Measurements from ENCODE around the gene TMEM185B.
"Not testable (repeated sequence)": the region's sequence is repeated elsewhere in the genome, so short reads cannot be mapped to it uniquely, and the experiment has no call there.

TMEM185B gene

GRCh38 chr2:120199817-120200459 lies 23.3 kb downstream of the TMEM185B start:
- H3K27me3 Mint-ChIP-seq; H3K27ac Mint-ChIP-seq; H3K36me3 Mint-ChIP-seq; H3K4me3 Mint-ChIP-seq; ATAC-seq (replicated peaks); H3K4me1 Mint-ChIP-seq; DNase-seq: not testable (repeated sequence)
- peaks cover 8 to 12% of the 10 kb centered on the region in 2 donors for H3K9me3 Mint-ChIP-seq

GRCh38 chr2:120195553-120195952 lies 27.6 kb downstream of the TMEM185B start:
- Mint-ChIP-seq H3K9me3 (peaks cover 21 to 24% of the 10 kb centered on the region in 2 donors), H3K27ac (no peak overlapping the region), H3K27me3 (no peaks in the 10 kb centered on the region), H3K36me3 (peaks cover 12 to 19% of the 10 kb centered on the region in 2 donors), H3K4me1 (no peaks in the 10 kb centered on the region), H3K4me3 (no peak overlapping the region)
- no peak for ATAC-seq (replicated peaks)
- DNase-seq: no peak

GRCh38 chr2:120192280-120192679 lies 30.9 kb downstream of the TMEM185B start:
- ATAC-seq (replicated peaks): no peak
- no peak overlapping the region for H3K27ac Mint-ChIP-seq
- H3K9me3 Mint-ChIP-seq: peaks cover 16 to 19% of the 10 kb centered on the region in 2 donors
- peaks cover 7 to 17% of the 10 kb centered on the region in 2 donors for H3K36me3 Mint-ChIP-seq
- no peaks in the 10 kb centered on the region for H3K27me3 Mint-ChIP-seq
- H3K4me3 Mint-ChIP-seq: no peak overlapping the region
- no peaks in the 10 kb centered on the region for H3K4me1 Mint-ChIP-seq
- no peak for DNase-seq

GRCh38 chr2:120189189-120189588 lies 34.0 kb downstream of the TMEM185B start:
- Mint-ChIP-seq H3K4me3 (no peak overlapping the region), H3K9me3 (peaks cover 11 to 13% of the 10 kb centered on the region in 2 donors), H3K36me3 (peaks cover 12 to 19% of the 10 kb centered on the region in 2 donors), H3K4me1 (no peaks in the 10 kb centered on the region), H3K27me3 (no peaks in the 10 kb centered on the region), H3K27ac (no peak overlapping the region)
- DNase-seq (no peak), ATAC-seq (replicated peaks) (no peak)

- H3K4me1 Mint-ChIP-seq: peaks cover 28 to 50% of the 10 kb centered on the region in 2 donors
- no peaks in the 10 kb centered on the region for H3K9me3 Mint-ChIP-seq
- H3K36me3 Mint-ChIP-seq: peaks cover 17 to 22% of the 10 kb centered on the region in 2 donors
- ATAC-seq (replicated peaks): no peak
- peak overlapping the region; percentile 64 for H3K27ac Mint-ChIP-seq
- no peak for DNase-seq
- no peaks in the 10 kb centered on the region for H3K27me3 Mint-ChIP-seq
- peak overlapping the region in 1 of 2 donors; percentile 69 for H3K4me3 Mint-ChIP-seq
These were observed 41.1 kb downstream of the TMEM185B start for GRCh38 chr2:120182019-120182560.

- Mint-ChIP-seq H3K27me3 (no peaks in the 10 kb centered on the region), H3K27ac (no peak overlapping the region), H3K36me3 (peaks cover 12 to 18% of the 10 kb centered on the region in 2 donors), H3K4me3 (no peak overlapping the region), H3K9me3 (no peaks in the 10 kb centered on the region), H3K4me1 (peaks cover 29 to 53% of the 10 kb centered on the region in 2 donors)
- ATAC-seq (replicated peaks) (no peak), DNase-seq (no peak)
These were observed 43.1 kb downstream of the TMEM185B start for GRCh38 chr2:120180066-120180465.

- H3K27ac Mint-ChIP-seq: peak overlapping the region; percentile 25
- H3K4me1 Mint-ChIP-seq: peaks cover 29 to 53% of the 10 kb centered on the region in 2 donors
- no peaks in the 10 kb centered on the region for H3K27me3 Mint-ChIP-seq
- peaks cover 11 to 17% of the 10 kb centered on the region in 2 donors for H3K36me3 Mint-ChIP-seq
- no peak overlapping the region for H3K4me3 Mint-ChIP-seq
- H3K9me3 Mint-ChIP-seq: no peaks in the 10 kb centered on the region
- ATAC-seq (replicated peaks) (no peak), DNase-seq (no peak)
These were observed 43.8 kb downstream of the TMEM185B start for GRCh38 chr2:120179396-120179795.

- peaks cover 29 to 46% of the 10 kb centered on the region in 2 donors for H3K4me1 Mint-ChIP-seq
- peak overlapping the region; percentile 29 to 62 for H3K4me3 Mint-ChIP-seq
These were observed 45.2 kb downstream of the TMEM185B start for GRCh38 chr2:120177973-120178372.

GRCh38 chr2:120177001-120177621 lies 46.1 kb downstream of the TMEM185B start:
- H3K27ac Mint-ChIP-seq: peak overlapping the region; percentile 97
- H3K4me3 Mint-ChIP-seq: peak overlapping the region; percentile 95 to 96
- H3K4me1 Mint-ChIP-seq: peaks cover 26 to 39% of the 10 kb centered on the region in 2 donors
- ATAC-seq (replicated peaks): peak; percentile 96 to 97
- H3K36me3 Mint-ChIP-seq: peaks cover 10% of the 10 kb centered on the region in 2 donors
- H3K9me3 Mint-ChIP-seq: no peaks in the 10 kb centered on the region
- no peaks in the 10 kb centered on the region for H3K27me3 Mint-ChIP-seq
- peak; percentile 84 for DNase-seq

More at GRCh38 chr2:120177973-120178372, 45.2 kb downstream of the TMEM185B start:
- H3K27ac Mint-ChIP-seq: peak overlapping the region; percentile 60
- ATAC-seq (replicated peaks) (no peak), DNase-seq (no peak)
- peaks cover 11 to 12% of the 10 kb centered on the region in 2 donors for H3K36me3 Mint-ChIP-seq
- H3K9me3 Mint-ChIP-seq: no peaks in the 10 kb centered on the region
- no peaks in the 10 kb centered on the region for H3K27me3 Mint-ChIP-seq

- peak overlapping the region; percentile 95 to 96 for H3K4me3 Mint-ChIP-seq
- H3K27me3 Mint-ChIP-seq: no peaks in the 10 kb centered on the region
- H3K36me3 Mint-ChIP-seq: peaks cover 4 to 5% of the 10 kb centered on the region in 2 donors
- no peaks in the 10 kb centered on the region for H3K9me3 Mint-ChIP-seq
- H3K4me1 Mint-ChIP-seq: peaks cover 20 to 33% of the 10 kb centered on the region in 2 donors
- DNase-seq (no peak), ATAC-seq (replicated peaks) (no peak)
- H3K27ac Mint-ChIP-seq: peak overlapping the region; percentile 97
These were observed 46.7 kb downstream of the TMEM185B start for GRCh38 chr2:120176526-120176925.

- no peaks in the 10 kb centered on the region for H3K9me3 Mint-ChIP-seq
- H3K4me3 Mint-ChIP-seq: no peak overlapping the region
- peaks cover 17 to 29% of the 10 kb centered on the region in 2 donors for H3K4me1 Mint-ChIP-seq
- no peak for ATAC-seq (replicated peaks)
- DNase-seq: no peak
- peaks cover 3 to 4% of the 10 kb centered on the region in 2 donors for H3K36me3 Mint-ChIP-seq
- no peaks in the 10 kb centered on the region for H3K27me3 Mint-ChIP-seq
- no peak overlapping the region for H3K27ac Mint-ChIP-seq
These were observed 48.1 kb downstream of the TMEM185B start for GRCh38 chr2:120174963-120175581.
